ENCODE measurements around the gene GPR142.

DNA sequence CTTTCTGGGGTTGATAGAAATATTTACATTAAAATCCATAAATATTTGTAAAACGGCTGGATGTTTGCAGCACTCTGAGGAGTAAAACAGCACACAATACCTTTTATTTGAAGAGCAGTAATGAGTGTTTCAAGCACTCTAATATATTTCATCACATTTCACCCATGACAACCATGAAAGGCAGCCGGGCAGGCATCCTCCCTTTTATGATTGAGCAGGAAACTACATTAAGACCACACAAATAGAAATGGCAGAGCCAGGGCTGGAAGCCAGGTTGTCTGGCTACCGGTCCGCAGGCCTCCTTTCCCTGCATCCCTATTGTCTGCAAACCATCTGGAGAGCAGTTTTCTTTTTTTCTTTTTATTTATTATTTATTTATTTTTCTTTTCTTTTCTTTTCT is 41.5 kb downstream of the GPR142 start:
- no peak for TF ChIP-seq ARNT2 (CRISPR knock-in tag; IDR thresholded peaks at IDR 0.05; ENCODE audit: low read depth)
- no peak for TF ChIP-seq KMT2B (CRISPR knock-in tag; IDR thresholded peaks at IDR 0.05)
- no peak for TF ChIP-seq EED (CRISPR knock-in tag; IDR thresholded peaks at IDR 0.05)
- no peak for TF ChIP-seq RBM39 (IDR thresholded peaks at IDR 0.05; ENCODE audit: low read depth, low read length, poor library complexity, severe bottlenecking)
- TF ChIP-seq USF2 (IDR thresholded peaks at IDR 0.05; ENCODE audit: low read depth, low read length), result no peak
- TF ChIP-seq USF2 (CRISPR knock-in tag; IDR thresholded peaks at IDR 0.05; ENCODE audit: borderline replicate concordance), result no peak
- TF ChIP-seq SIN3A (IDR thresholded peaks at IDR 0.05; ENCODE audit: borderline replicate concordance, low read depth, low read length), result no peak
- TF ChIP-seq POLR2A (IDR thresholded peaks at IDR 0.05; ENCODE audit: insufficient read depth in 1 of 2, low read depth in 2 of 2, low read length in 2 of 2), result no peak
- TF ChIP-seq, protein P1, sequence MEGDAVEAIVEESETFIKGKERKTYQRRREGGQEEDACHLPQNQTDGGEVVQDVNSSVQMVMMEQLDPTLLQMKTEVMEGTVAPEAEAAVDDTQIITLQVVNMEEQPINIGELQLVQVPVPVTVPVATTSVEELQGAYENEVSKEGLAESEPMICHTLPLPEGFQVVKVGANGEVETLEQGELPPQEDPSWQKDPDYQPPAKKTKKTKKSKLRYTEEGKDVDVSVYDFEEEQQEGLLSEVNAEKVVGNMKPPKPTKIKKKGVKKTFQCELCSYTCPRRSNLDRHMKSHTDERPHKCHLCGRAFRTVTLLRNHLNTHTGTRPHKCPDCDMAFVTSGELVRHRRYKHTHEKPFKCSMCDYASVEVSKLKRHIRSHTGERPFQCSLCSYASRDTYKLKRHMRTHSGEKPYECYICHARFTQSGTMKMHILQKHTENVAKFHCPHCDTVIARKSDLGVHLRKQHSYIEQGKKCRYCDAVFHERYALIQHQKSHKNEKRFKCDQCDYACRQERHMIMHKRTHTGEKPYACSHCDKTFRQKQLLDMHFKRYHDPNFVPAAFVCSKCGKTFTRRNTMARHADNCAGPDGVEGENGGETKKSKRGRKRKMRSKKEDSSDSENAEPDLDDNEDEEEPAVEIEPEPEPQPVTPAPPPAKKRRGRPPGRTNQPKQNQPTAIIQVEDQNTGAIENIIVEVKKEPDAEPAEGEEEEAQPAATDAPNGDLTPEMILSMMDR (CRISPR knock-in tag; IDR thresholded peaks at IDR 0.05), result no peak
- TF ChIP-seq BRCA1 (CRISPR knock-in tag; IDR thresholded peaks at IDR 0.05), result no peak
- TF ChIP-seq ZNF382 (CRISPR knock-in tag; IDR thresholded peaks at IDR 0.05; ENCODE audit: borderline replicate concordance), result no peak
- no peak for TF ChIP-seq SP5 (CRISPR knock-in tag; IDR thresholded peaks at IDR 0.05; ENCODE audit: borderline replicate concordance, low read depth)
- TF ChIP-seq GTF2F1 (IDR thresholded peaks at IDR 0.05; ENCODE audit: low read length), result no peak
- TF ChIP-seq XRCC5 (optimal IDR thresholded peaks at IDR 0.05; ENCODE audit: low read length), result no peak

Measured in HepG2 (cell line).